IMR-90 (cell line): ENCODE measurements around the gene PLCL1.

Source experiments
- CEBPB ChIP-seq: IDR thresholded peaks from 2 replicates; pipeline ENCODE4 v1.6.1; 2012; ENCODE audit warnings: low read depth, low read length, improper control_type of control experiment
- CTCF ChIP-seq: conservative IDR thresholded peaks from 2 replicates; pipeline ENCODE4 v1.5.1; 2012; ENCODE audit warnings: mild to moderate bottlenecking, low read depth, low read length, improper control_type of control experiment
- MAZ ChIP-seq: IDR thresholded peaks from 2 replicates; pipeline ENCODE4 v1.6.1; 2012; ENCODE audit warnings: low read depth, mild to moderate bottlenecking, low read length, improper control_type of control experiment, moderate library complexity, borderline replicate concordance
- NFE2L2 ChIP-seq: fragments of 150-350 bp; IDR thresholded peaks from 2 replicates; pipeline ENCODE4 v1.6.1; 2016; ENCODE audit warnings: low read depth, mild to moderate bottlenecking, low read length
- POLR2A ChIP-seq: IDR thresholded peaks from 2 replicates; pipeline ENCODE4 v1.6.1; 2012; ENCODE audit warnings: mild to moderate bottlenecking, low read depth, low read length
- RAD21 ChIP-seq: IDR thresholded peaks from 2 replicates; pipeline ENCODE4 v1.6.1; 2012; ENCODE audit warnings: low read length, improper control_type of control experiment
- USF2 ChIP-seq: fragments of 150-350 bp; IDR thresholded peaks from 2 replicates; pipeline ENCODE4 v1.6.1; 2017; ENCODE audit warnings: mild to moderate bottlenecking, antibody characterized with exemption, low read length, low read depth

GRCh38 chr2:198116756-198117155 is 312.4 kb downstream of the PLCL1 start:
- TF ChIP-seq USF2 (no peak), CTCF (no peak), NFE2L2 (no peak), RAD21 (no peak), POLR2A (no peak), MAZ (no peak), CEBPB (no peak)
